Measurements from ENCODE around the gene LMAN2L. TPM values are rescaled to one million over a fixed set of nuclear protein-coding genes. Genes with fewer than 3 reads are reported as not detected.

The LMAN2L gene
- total RNA-seq, 1 experiment from 2014 or later, result 15.6 TPM

- Histone ChIP-seq H3K9me3 (ENCODE audit: insufficient read depth, low read depth) (no peaks in the 10 kb centered on the region), H3K27me3 (ENCODE audit: insufficient read depth, low read depth) (no peaks in the 10 kb centered on the region), H4K20me1 (ENCODE audit: insufficient read depth) (no peaks in the 10 kb centered on the region), H3K36me3 (ENCODE audit: low read depth) (no peaks in the 10 kb centered on the region), H2AFZ (no peak overlapping the region), H3K4me1 (replicated peaks; ENCODE audit: insufficient read depth) (no peaks in the 10 kb centered on the region), H3K27ac (no peak overlapping the region), H3K4me2 (no peak overlapping the region), H3K4me3 (no peak overlapping the region), H3K9me2 (ENCODE audit: insufficient read depth) (no peaks in the 10 kb centered on the region), H3K79me2 (ENCODE audit: low read depth) (no peaks in the 10 kb centered on the region), H3F3A (ENCODE audit: insufficient read depth, low read depth) (no peaks in the 10 kb centered on the region)
- TF ChIP-seq CTCF (conservative IDR thresholded peaks at IDR 0.05) (no peak), EZH2 (IDR thresholded peaks at IDR 0.05; ENCODE audit: low read depth) (no peak)
- BruUV-seq (replicated peaks), result no TSS peak
- no peak for DNase-seq
- CTCF ChIA-PET, result no interaction called here
- POLR2A ChIA-PET (ENCODE audit: unreplicated experiment), result no interaction called here
- intact Hi-C loops (cut with micrococcal nuclease; ENCODE audit: unreplicated experiment), result no loop called here
Observed at GRCh38 chr2:96685577-96686459, 54.0 kb downstream of the LMAN2L start.

- CTCF ChIA-PET, result no interaction called here
- H3K4me1 ChIP-seq (replicated peaks; ENCODE audit: insufficient read depth), result no peaks in the 10 kb centered on the region
Observed at GRCh38 chr2:96684883-96685576, 54.8 kb downstream of the LMAN2L start.

More at GRCh38 chr2:96684883-96685576, 54.8 kb downstream of the LMAN2L start:
- intact Hi-C loops (cut with micrococcal nuclease; ENCODE audit: unreplicated experiment), result no loop called here
- Histone ChIP-seq H3K4me2 (no peak overlapping the region), H3K9me2 (ENCODE audit: insufficient read depth) (no peaks in the 10 kb centered on the region), H3K36me3 (ENCODE audit: low read depth) (no peaks in the 10 kb centered on the region), H3K27me3 (ENCODE audit: insufficient read depth, low read depth) (no peaks in the 10 kb centered on the region), H3K9me3 (ENCODE audit: insufficient read depth, low read depth) (no peaks in the 10 kb centered on the region), H3F3A (ENCODE audit: insufficient read depth, low read depth) (no peaks in the 10 kb centered on the region), H3K4me3 (no peak overlapping the region), H3K79me2 (ENCODE audit: low read depth) (no peaks in the 10 kb centered on the region), H3K27ac (no peak overlapping the region), H4K20me1 (ENCODE audit: insufficient read depth) (no peaks in the 10 kb centered on the region), H2AFZ (no peak overlapping the region)
- TF ChIP-seq EZH2 (IDR thresholded peaks at IDR 0.05; ENCODE audit: low read depth), result no peak
- TF ChIP-seq CTCF (conservative IDR thresholded peaks at IDR 0.05), result no peak
- no peak for DNase-seq
- no TSS peak for BruUV-seq (replicated peaks)
- POLR2A ChIA-PET (ENCODE audit: unreplicated experiment), result no interaction called here
